Jurkat, Clone E6-1 (cell line): ENCODE measurements around the gene CTSF.
"Not testable (repeated sequence)": the region's sequence is repeated elsewhere in the genome, so short reads cannot be mapped to it uniquely, and the experiment has no call there.

ENCODE experiments used
- DNase-seq: peaks from one replicate; pipeline ENCODE4 v3.0.0-alpha.2; 2011; ENCODE audit warnings: low read depth, low spot score
- H3K4me3 ChIP-seq: 2 replicates; pipeline ENCODE4 v1.5.1; 2011; ENCODE audit warnings: mild to moderate bottlenecking, low read length, control low read depth, moderate library complexity

CTSF gene

DNA sequence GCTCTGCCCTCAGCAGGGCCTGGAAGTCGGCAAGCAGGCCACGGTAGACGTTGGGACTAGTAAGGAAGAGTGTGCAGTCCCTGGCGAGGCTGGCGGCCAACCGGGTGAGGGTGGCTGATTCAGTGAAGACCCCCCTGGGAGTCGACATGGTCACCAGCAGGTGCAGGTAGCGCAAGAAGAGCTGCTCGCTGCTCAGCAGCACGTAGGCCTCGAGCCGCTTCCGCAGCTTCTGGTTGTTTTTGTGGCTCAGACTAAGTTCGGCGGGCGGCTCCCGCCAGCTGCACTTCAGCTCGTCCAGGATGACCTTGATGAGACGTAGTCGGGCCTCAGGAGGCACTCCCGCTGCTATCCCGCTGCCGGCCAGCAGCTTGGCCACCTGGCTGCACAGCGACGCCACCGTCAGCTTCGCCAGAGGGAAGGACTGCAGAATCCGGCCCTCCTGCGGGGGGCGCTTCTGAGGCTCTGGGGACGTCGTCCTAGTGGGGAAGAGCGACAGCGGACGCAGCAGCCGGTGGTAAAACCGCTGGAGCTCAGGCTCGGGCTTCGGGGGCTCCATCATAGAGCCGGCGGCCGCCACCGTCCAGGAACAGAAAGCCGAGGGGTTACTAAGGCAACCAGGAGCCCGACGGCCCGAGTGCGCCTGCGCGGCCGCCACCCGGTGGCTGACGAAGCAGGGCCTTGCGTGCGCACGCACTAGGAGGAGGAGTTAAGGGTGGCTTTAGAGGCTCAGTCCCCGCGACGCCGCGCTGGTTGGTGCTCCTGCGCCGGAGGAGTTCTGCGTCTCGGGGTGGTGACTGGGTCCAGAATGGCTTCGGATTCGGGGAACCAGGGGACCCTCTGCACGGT, 24.3 kb upstream of the CTSF start, which contains the start of the genes CCDC87 and CCS:
TSS of gene CCDC87 (minus strand) at position 607 of the 846 bp plus-strand sequence. CDS start at position 559, 48 bp downstream.
TSS of gene CCS (plus strand) at position 729 of the 846 bp plus-strand sequence. CDS start at position 806, 77 bp downstream.
- peak within 1 kb of the TSS; percentile 89 for H3K4me3 ChIP-seq
- DNase-seq: peak; percentile 93

DNA sequence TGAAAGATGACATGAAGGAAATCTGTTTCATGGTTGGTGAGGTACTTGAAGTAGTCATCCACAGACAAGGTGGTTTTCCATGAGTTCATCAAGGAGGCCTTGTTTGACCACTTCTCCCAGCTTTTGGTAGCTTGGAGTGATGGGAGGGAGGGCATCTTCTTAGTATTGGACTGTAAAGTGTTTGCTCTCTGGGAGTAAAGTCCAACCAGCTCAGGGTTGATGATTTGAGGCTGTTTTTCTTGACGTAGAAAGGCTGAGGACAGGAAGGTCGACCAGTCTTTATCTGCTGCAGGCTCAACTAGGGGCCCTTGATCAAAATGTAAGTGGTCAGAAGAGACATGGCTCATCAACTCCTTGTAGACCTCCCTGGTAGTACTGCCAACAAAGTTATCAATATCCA, 22.8 kb upstream of the CTSF start:
- H3K4me3 ChIP-seq: no peak overlapping the region
- no peak for DNase-seq

DNA sequence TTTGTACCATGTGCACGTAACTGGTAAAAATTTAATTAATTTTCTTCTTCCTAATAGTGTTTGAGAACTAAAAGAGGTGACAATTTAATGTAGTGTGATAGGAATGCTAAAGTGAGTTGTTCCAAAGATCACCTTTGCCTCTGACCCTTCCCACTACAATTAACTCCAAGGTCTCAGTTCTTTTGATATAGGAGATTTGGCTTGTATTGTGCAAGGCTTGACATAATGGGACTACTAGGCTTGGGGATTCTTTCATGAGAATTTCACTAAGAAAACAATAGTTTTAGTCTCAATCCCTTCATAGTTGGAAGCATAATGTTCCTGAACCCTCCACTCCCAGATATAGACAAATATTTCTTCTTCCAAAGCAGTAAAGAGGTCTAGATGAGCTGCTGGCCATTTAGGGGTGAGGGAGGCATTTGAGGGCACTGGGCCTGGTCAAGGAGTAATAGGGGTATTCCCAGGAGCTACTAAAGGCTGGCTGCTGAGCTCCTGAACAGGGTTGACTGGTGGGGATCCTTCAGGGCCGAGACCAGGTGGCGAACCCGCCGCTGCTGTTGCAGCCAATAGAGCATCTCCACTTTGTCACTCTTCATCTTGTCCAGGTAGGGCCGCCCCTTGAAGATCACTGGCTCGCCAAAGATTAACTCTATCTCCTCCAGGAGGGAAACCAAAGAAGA, 21.7 kb upstream of the CTSF start:
- H3K4me3 ChIP-seq: no peak overlapping the region
- no peak for DNase-seq

DNA sequence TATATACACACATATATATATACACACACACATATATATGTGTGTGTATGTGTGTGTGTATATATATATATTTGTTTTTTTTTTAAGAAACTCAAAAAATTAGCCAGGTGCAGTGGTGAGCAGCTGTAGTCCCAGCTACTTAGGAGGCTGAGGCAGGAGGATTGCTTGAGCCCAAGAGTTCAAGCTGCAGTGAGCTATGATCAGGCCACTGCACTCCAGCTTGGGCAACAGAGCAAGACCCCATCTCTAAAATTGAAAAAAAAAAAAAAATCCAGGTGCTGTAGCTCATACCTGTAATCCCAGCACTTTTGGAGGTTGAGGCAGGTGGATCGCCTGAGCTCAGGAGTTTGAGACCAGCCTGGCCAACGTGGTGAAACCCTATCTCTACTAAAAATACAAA, 20.9 kb upstream of the CTSF start:
- DNase-seq, H3K4me3 ChIP-seq: not testable (repeated sequence)

GRCh38 chr11:66586136-66586535, 17.7 kb upstream of the CTSF start:
- no peak overlapping the region for H3K4me3 ChIP-seq
- DNase-seq: no peak

DNA sequence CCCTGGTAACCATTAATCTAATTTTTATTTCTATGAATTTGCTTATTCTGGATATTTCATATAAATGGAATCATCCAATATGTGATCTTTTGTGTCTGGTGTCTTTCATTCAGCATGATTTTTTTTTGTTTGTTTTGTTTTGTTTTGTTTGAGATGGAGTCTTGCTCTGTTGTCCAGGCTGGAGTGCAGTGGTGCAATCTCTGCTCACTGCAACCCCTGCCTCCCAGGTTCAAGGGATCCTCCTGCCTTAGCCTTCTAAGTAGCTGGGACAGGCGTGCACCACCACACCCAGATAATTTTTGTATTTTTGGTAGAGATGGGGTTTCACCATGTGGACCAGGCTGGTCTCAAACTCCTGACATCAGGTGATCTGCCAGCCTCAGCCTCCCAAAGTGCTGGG, 17.0 kb upstream of the CTSF start:
- not testable (repeated sequence) for H3K4me3 ChIP-seq, DNase-seq

DNA sequence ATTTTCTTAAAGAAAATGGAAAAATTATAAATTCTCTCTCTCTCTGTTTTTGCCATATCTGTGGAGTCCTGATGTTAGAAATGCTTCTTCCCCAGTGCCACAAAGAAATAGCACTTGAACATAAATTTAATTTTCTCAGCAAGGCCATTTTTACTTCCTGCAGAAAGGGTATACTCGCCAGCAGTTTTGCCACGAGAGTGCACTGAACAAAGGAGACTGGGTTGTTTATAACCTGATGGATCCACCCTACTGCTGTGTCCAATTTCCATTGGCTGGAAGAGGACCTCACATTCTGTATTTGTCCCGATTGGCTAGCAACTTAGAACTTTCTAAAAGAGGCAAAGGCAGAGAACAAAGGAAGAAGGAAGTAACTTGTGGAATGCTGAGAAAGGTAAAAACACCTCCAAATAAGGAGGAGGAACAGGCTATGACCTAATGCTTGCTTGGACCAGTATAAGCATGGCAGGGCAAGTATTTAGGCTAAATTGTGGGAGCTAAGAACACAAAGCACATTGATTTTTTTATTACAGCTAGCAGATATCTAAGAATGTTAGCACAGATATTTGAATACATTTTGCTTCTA, 14.2 kb upstream of the CTSF start:
- not testable (repeated sequence) for DNase-seq, H3K4me3 ChIP-seq

DNA sequence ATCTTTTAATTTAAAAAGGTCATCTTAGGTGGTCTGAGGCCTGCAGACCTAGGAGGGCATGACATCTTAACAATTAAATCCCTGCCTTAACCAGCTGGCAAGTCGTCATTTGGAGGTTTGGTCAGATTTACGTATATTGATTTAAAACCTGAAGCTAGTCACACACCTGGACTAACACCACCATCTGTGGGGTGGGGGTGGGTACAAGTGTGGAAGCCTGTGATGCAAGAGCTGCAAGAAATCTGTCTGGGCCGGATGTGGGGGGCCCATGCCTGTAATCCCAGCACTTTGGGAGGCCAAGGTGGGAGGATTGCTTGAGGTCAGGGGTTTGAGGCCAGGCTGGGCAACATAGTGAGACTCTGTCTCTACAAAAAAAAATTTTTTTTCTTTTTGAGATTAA, 12.9 kb upstream of the CTSF start:
- DNase-seq: no peak
- H3K4me3 ChIP-seq: no peak overlapping the region

DNA sequence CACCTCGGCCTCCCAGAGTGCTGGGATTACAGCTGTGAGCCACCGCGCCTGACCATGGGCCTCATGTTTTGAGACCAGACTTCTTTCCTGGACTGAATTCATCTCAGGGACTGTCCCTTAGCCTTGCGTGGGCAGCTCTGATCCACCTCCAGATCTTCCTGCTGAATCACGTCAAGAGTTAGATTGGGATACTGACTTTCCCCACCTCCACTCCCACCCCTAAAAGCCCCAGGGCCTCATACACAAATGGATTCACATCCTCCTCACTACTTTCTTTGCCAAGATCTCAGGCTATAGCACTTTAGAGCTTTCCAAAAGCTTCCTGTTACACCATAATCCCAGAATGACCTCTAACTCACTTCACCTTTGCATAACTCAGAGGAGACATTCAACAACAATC, 12.4 kb upstream of the CTSF start:
- DNase-seq: no peak
- no peak overlapping the region for H3K4me3 ChIP-seq

GRCh38 chr11:66579017-66579606, 10.7 kb upstream of the CTSF start:
- H3K4me3 ChIP-seq: no peak overlapping the region
- peak; percentile 26 for DNase-seq

DNA sequence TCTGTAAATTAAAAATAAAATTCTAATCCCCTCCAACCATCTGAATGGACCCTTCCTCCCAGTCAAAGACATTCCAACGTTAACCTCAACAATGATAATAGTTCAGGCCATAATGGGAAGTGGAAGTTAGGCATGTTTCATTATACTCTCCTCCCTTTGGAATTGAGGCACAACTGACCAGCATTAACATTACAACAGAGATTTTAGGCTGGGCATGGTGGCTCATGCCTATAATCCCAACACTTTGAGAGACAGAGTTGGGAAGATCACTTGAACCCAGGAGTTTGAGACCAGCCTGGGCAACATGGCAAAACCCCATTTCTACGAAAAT, 2.4 kb upstream of the CTSF start:
- no peak for DNase-seq
- no peak overlapping the region for H3K4me3 ChIP-seq

GRCh38 chr11:66570079-66570849, 1.9 kb upstream of the CTSF start:
- no peak overlapping the region for H3K4me3 ChIP-seq
- no peak for DNase-seq

GRCh38 chr11:66569076-66569475, 670 bp upstream of the CTSF start:
- no peak for DNase-seq
- no peak overlapping the region for H3K4me3 ChIP-seq

DNA sequence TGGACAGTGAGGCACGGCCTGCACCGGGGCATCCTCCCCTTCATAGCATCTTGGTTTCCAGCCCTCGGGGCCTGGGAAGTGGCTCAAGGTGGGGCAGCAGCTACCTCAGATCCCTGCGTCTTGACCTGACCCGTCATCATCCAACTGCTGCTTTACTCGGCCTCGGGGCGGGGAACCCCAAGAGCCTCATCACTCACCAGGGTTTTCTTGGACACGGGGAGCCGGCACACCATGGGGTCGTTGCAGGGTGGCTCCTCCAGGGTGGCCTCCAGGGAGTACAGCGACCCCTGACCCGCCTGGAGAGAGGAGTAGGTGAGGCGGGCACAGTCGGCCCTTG, 651 bp downstream of the CTSF start:
- no peak for DNase-seq
- peak overlapping the region; percentile 35 for H3K4me3 ChIP-seq

DNA sequence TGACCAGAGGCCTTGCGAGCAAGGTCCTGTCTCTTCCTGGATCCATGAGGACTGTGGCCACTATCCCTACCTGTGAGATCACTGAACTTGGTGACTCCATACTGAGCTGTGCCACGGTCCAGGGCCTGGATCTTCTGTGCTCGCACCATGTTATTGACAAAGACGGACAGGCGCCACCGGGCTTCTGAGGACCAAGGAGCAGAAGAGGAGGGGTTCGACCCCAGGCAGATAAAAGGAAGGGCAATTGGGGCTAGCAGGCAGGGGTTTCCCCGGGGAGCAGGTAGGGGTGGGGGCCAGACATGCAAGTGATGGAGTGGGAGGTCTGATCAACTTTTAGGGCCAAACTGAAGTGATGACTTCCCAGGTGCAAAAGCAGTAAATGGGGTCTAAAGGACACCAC, 2.2 kb downstream of the CTSF start:
- DNase-seq: no peak
- no peak overlapping the region for H3K4me3 ChIP-seq

DNA sequence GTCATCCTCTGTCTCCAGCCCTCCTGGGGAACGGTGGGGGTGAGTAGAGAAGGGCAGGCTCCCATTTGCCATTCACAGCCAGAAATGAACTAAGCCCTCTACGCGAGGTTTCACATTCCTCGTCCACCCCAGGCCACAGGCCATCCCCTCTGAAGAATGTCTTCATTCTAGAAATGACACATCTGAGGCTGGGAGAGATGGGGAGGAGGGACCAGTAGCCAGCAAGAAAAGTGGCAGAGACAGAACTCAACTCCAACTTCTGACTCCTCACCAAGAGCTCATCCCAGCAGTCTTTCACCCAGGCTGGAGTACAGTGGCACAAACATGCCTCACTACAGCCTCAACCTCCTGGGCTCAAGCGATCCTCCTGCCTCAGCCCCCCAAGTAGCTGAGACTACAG, 3.4 kb downstream of the CTSF start:
- DNase-seq: no peak
- no peak overlapping the region for H3K4me3 ChIP-seq

DNA sequence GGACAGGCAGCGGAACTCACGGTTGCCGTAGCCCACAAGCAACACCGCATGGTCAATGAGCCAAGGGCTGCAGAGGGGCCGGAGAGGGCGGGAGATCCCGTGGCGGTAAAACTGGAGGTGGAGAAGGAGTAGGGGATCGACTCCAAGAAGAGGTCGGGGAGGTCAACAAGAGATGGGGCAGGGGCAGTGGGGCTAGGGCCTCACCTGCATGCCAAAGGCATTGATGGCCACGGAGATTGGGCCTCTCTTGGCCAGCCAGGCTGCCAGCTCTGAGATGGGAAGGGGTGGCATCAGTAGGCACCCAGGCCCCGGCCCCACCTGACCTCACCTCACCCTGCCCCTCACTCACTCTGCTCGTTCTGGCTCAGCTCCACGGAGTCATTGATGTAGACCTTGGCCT, 3.9 kb downstream of the CTSF start:
- DNase-seq: no peak
- H3K4me3 ChIP-seq: no peak overlapping the region

DNA sequence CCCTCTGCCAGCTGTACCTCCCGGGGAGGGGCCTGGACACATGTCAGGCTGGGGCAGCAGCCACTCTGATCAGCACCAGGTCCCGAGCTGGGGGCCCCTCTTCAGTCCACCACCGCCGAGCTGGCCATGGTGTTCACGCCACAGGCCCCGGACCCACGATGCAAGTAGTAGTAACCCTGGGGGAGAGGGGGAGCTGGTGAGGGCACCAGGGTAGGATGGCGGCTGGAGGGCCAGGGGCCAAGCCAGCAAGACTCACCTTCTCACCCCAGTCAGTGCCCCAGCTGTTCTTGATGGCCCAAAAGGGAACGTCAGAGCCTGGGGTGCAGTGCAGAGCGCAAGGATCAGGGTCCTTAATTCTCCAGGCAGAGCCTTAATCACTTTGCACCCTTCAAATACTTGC, 4.6 kb downstream of the CTSF start:
- no peak overlapping the region for H3K4me3 ChIP-seq
- no peak for DNase-seq

GRCh38 chr11:66562907-66563583, 5.4 kb downstream of the CTSF start:
- no peak for DNase-seq
- H3K4me3 ChIP-seq: no peak overlapping the region
